Hepatocyte (in vitro differentiated cells): ENCODE measurements around the gene SLC9A5. TPM values are rescaled to one million over a fixed set of nuclear protein-coding genes. Genes with fewer than 3 reads are reported as not detected.

Source experiments
- DNase-seq: peaks from one replicate; pipeline ENCODE4 v3.0.0-alpha.2; 2016; ENCODE audit warnings: low spot score
- H2AFZ ChIP-seq: fragments of 200-600 bp; sonication (generic); 2 replicates; pipeline ENCODE4 v1.6.0; 2016; ENCODE audit warnings: antibody characterized with exemption, mild to moderate bottlenecking
- H3K27ac ChIP-seq: fragments of 200-600 bp; sonication (generic); 2 replicates; pipeline ENCODE4 v1.5.1; 2016; ENCODE audit warnings: mild to moderate bottlenecking
- H3K27me3 ChIP-seq: fragments of 200-600 bp; sonication (generic); 2 replicates; pipeline ENCODE4 v1.6.1; 2016
- H3K36me3 ChIP-seq: fragments of 200-600 bp; sonication (generic); replicated peaks from 2 replicates; pipeline ENCODE4 v1.5.1; 2016; ENCODE audit warnings: low read depth; ENCODE audit not compliant: insufficient read depth
- H3K4me1 ChIP-seq: fragments of 200-600 bp; sonication (generic); 2 replicates; pipeline ENCODE4 v1.5.1; 2016; ENCODE audit warnings: mild to moderate bottlenecking, moderate library complexity; ENCODE audit not compliant: insufficient read depth
- H3K4me2 ChIP-seq: fragments of 200-600 bp; sonication (generic); 2 replicates; pipeline ENCODE4 v1.6.0; 2016
- H3K4me3 ChIP-seq: fragments of 200-600 bp; sonication (generic); 2 replicates; pipeline ENCODE4 v1.5.1; 2016; ENCODE audit warnings: mild to moderate bottlenecking
- H3K79me2 ChIP-seq: fragments of 200-600 bp; sonication (generic); 2 replicates; pipeline ENCODE4 v1.6.0; 2017; ENCODE audit warnings: mild to moderate bottlenecking
- H3K9me2 ChIP-seq: fragments of 200-600 bp; sonication (generic); replicated peaks from 2 replicates; pipeline ENCODE4 v1.6.0; 2017; ENCODE audit warnings: mild to moderate bottlenecking; ENCODE audit not compliant: insufficient read depth
- H3K9me3 ChIP-seq: fragments of 200-600 bp; sonication (generic); 2 replicates; pipeline ENCODE4 v1.5.1; 2016; ENCODE audit warnings: low read depth, mild to moderate bottlenecking
- H4K20me1 ChIP-seq: fragments of 200-600 bp; sonication (generic); 2 replicates; pipeline ENCODE4 v1.6.0; 2016; ENCODE audit warnings: mild to moderate bottlenecking; ENCODE audit not compliant: insufficient read depth, poor library complexity, severe bottlenecking
- EZH2 ChIP-seq: fragments of 200-600 bp; sonication (generic); IDR thresholded peaks from 2 replicates; pipeline ENCODE4 v1.6.1; 2016; ENCODE audit warnings: antibody characterized with exemption, mild to moderate bottlenecking, borderline replicate concordance
- EZH2phosphoT487 ChIP-seq: fragments of 200-600 bp; sonication (generic); IDR thresholded peaks from one replicate; pipeline ENCODE4 v1.6.1; 2018; ENCODE audit warnings: antibody characterized with exemption, mild to moderate bottlenecking, low read depth, moderate library complexity; ENCODE audit not compliant: unreplicated experiment, severe bottlenecking
- WGBS: methylation state at CpG from one replicate; pipeline ENCODE4 v1.1.6; 2016; ENCODE audit warnings: low lambda C conversion rate; ENCODE audit errors: missing lambda C conversion rate; 5-methylcytosine and 5-hydroxymethylcytosine counted together
- polyA plus RNA-seq: library from polyadenylated mRNA; unstranded; fragments of >200 nt; fragmentation: Nextera tagmentation; extraction: Ambion mirVana; gene quantifications from 2 replicates; pipeline ENCODE4 v1.2.1, GENCODE V29; 2016
- total RNA-seq: library from RNA; depleted of rRNA; stranded (reverse); fragments of >200 nt; gene quantifications from 2 replicates; pipeline ENCODE4 v1.2.3, GENCODE V29; 2014
- TF ChIP-seq, protein P1 (sequence below): fragments of 200-600 bp; sonication (generic); IDR thresholded peaks from 2 replicates; pipeline ENCODE4 v1.5.1; 2016; ENCODE audit warnings: antibody characterized with exemption, mild to moderate bottlenecking; ENCODE audit not compliant: poor library complexity

Gene SLC9A5
- total and polyA plus RNA-seq, 2 experiments from 2014 or later, result 1.4 to 1.5 TPM

DNA sequence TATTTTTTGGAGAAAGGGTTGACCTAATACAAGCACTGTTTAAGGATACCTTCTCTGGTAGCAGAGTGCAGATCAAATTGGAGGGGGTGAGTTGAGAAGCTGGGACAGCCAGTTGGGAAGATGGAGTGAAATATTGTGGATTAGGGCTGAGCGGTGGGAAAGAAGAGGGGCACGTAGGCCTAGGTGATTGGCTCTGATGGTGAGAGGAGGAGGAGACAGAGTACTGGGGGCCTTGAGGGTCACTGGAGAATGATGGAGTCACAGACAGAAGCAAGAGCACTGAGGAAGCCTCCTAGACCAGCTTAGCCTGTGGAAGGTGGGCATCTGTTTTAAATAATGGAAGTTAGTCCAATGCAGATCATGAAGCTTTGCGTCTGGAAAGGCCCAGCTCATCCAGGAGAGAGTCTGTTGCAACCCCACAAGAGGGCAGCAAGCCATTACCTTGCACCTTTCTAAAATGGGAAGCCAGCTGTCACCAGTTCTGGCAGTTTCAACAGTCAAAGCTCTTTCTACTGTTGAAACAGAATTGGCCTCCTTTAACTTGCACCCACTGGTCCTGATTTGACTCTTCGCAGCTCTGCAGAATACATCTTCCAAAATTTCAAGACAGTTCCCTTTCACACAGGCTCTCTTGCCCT is 11.8 kb downstream of the SLC9A5 start:
- no peak overlapping the region for H3K4me3 ChIP-seq
- H3K4me2 ChIP-seq, result no peak overlapping the region
- H3K79me2 ChIP-seq, result no peaks in the 10 kb centered on the region
- 70% methylated on average over 4 of the region's 4 CpGs for WGBS
- no peak overlapping the region for H2AFZ ChIP-seq
- no peaks in the 10 kb centered on the region for H3K4me1 ChIP-seq
- no peaks in the 10 kb centered on the region for H3K36me3 ChIP-seq
- H3K9me2 ChIP-seq, result no peaks in the 10 kb centered on the region
- no peaks in the 10 kb centered on the region for H3K27me3 ChIP-seq
- DNase-seq, result peak; percentile 74
- H3K27ac ChIP-seq, result no peak overlapping the region
- no peaks in the 10 kb centered on the region for H4K20me1 ChIP-seq
- H3K9me3 ChIP-seq, result no peaks in the 10 kb centered on the region
- TF ChIP-seq, protein P1, sequence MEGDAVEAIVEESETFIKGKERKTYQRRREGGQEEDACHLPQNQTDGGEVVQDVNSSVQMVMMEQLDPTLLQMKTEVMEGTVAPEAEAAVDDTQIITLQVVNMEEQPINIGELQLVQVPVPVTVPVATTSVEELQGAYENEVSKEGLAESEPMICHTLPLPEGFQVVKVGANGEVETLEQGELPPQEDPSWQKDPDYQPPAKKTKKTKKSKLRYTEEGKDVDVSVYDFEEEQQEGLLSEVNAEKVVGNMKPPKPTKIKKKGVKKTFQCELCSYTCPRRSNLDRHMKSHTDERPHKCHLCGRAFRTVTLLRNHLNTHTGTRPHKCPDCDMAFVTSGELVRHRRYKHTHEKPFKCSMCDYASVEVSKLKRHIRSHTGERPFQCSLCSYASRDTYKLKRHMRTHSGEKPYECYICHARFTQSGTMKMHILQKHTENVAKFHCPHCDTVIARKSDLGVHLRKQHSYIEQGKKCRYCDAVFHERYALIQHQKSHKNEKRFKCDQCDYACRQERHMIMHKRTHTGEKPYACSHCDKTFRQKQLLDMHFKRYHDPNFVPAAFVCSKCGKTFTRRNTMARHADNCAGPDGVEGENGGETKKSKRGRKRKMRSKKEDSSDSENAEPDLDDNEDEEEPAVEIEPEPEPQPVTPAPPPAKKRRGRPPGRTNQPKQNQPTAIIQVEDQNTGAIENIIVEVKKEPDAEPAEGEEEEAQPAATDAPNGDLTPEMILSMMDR, result peak; percentile 62
- no peak for TF ChIP-seq EZH2phosphoT487

DNA sequence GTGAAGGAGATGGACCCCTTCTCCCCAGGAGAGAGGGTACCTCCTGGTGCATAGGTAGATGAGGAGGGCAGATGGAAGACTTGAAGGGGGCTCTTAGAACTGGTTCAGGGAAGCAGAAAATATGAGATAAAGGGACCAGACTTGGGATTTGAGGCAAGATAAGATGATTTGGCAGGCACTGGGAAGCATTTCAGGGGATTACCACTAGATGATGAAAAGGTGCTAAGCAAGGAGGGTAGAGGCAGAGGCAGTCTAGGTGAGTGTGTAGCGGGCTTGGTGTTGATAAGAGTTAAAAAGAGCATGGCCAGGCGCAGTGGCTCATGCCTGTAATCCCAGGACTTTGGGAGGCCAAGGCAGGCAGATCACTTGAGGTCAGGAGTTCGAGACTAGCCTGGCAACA is 14.4 kb downstream of the SLC9A5 start:
- H3K4me3 ChIP-seq, result no peak overlapping the region
- no peak overlapping the region for H3K4me2 ChIP-seq
- H3K9me3 ChIP-seq, result no peaks in the 10 kb centered on the region
- no peak for DNase-seq
- H2AFZ ChIP-seq, result no peak overlapping the region
- WGBS, result 61% methylated on average over 3 of the region's 3 CpGs
- no peaks in the 10 kb centered on the region for H3K4me1 ChIP-seq
- no peaks in the 10 kb centered on the region for H4K20me1 ChIP-seq
- no peaks in the 10 kb centered on the region for H3K36me3 ChIP-seq
- TF ChIP-seq EZH2 (no peak), EZH2phosphoT487 (no peak)
- TF ChIP-seq, protein P1, result no peak
- H3K27me3 ChIP-seq, result no peaks in the 10 kb centered on the region
- no peaks in the 10 kb centered on the region for H3K79me2 ChIP-seq
- no peaks in the 10 kb centered on the region for H3K9me2 ChIP-seq
- no peak overlapping the region for H3K27ac ChIP-seq

DNA sequence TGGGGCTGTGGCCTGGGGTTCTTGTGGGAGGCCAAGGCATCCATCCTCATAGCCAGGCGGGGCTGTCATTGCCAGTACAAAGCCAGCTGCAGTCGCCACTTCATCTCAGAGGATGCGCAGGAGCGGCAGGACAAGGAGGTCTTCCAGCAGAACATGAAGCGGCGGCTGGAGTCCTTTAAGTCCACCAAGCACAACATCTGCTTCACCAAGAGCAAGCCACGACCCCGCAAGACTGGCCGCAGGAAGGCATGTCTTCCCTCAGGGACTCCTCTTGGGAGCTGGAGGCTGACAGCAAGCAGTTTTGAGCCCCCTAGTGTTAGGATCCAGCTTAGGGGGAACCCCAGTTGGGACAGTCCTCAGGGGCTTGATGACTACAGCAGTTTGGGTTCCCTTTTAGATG is 15.5 kb downstream of the SLC9A5 start:
- no peaks in the 10 kb centered on the region for H3K9me3 ChIP-seq
- WGBS, result 88% methylated on average over 9 of the region's 9 CpGs
- no peak for TF ChIP-seq EZH2
- TF ChIP-seq, protein P1, result no peak
- TF ChIP-seq EZH2phosphoT487, result no peak
- H3K4me2 ChIP-seq, result no peak overlapping the region
- H3K36me3 ChIP-seq, result no peaks in the 10 kb centered on the region
- H3K9me2 ChIP-seq, result no peaks in the 10 kb centered on the region
- no peaks in the 10 kb centered on the region for H4K20me1 ChIP-seq
- no peaks in the 10 kb centered on the region for H3K4me1 ChIP-seq
- no peaks in the 10 kb centered on the region for H3K79me2 ChIP-seq
- no peak overlapping the region for H2AFZ ChIP-seq
- H3K27me3 ChIP-seq, result no peaks in the 10 kb centered on the region
- no peak overlapping the region for H3K4me3 ChIP-seq
- no peak for DNase-seq
- H3K27ac ChIP-seq, result no peak overlapping the region

DNA sequence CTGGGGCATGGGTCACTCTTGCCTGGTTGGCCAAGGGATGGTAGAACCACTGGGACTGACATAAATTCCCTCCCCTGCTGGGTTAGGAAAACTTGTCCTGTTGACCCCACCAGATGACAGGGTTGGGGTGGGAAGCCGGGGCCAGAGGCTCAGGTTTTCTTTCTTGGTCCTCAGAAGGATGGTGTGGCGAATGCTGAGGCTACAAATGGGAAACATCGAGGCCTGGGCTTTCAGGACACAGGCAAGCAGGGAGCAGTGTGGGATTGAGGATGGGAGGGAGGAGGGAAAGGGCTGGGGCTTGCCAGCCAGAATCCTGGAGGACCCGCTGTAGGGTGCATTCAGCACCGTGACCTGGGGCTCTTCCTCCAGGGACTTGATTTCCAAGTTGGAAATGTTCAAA is 16.1 kb downstream of the SLC9A5 start:
- H3K4me1 ChIP-seq, result no peaks in the 10 kb centered on the region
- H3K27ac ChIP-seq, result no peak overlapping the region
- no peaks in the 10 kb centered on the region for H4K20me1 ChIP-seq
- H3K79me2 ChIP-seq, result no peaks in the 10 kb centered on the region
- no peaks in the 10 kb centered on the region for H3K9me2 ChIP-seq
- no peak overlapping the region for H2AFZ ChIP-seq
- H3K36me3 ChIP-seq, result no peaks in the 10 kb centered on the region
- H3K9me3 ChIP-seq, result no peaks in the 10 kb centered on the region
- no peaks in the 10 kb centered on the region for H3K27me3 ChIP-seq
- H3K4me2 ChIP-seq, result no peak overlapping the region
- TF ChIP-seq EZH2, result no peak
- 93% methylated on average over 5 of the region's 5 CpGs for WGBS
- H3K4me3 ChIP-seq, result no peak overlapping the region
- no peak for DNase-seq
